IMR-90 (cell line): ENCODE results near the gene CCDC116. TPM values are rescaled to one million over a fixed set of nuclear protein-coding genes. Genes with fewer than 3 reads are reported as not detected.

Source experiments
- ATAC-seq: fragments of 200-7000 bp; cut with Tn5 transposase; 2 replicates; pipeline ENCODE4 v1.9.1; 2020; ENCODE audit warnings: low read depth, mild to moderate bottlenecking, moderate library complexity
- BruUV-seq: library from RNA; stranded (reverse); fragments of 400-500 nt; replicated peaks from 2 replicates; lab custom pipeline; 2021; lab: Mats Ljungman, UMichigan
- CTCF ChIA-PET: fragments of 300-600 bp; formaldehyde crosslinking; extraction: SDS; loops from one replicate; lab custom pipeline; 2021; ENCODE audit warnings: antibody characterized with exemption; lab: Yijun Ruan, JAX
- POLR2A ChIA-PET: fragments of 300-600 bp; sonication (Branson Sonifier 250); formaldehyde crosslinking; loops from one replicate; lab custom pipeline; 2022; ENCODE audit warnings: antibody characterized with exemption; ENCODE audit not compliant: unreplicated experiment; lab: Charles Lee
- DNase-seq: peaks from one replicate; pipeline ENCODE4 v3.0.0; 2013
- H2AFZ ChIP-seq: replicated peaks from 2 replicates; pipeline ENCODE3; 2013; ENCODE audit warnings: low read length, mild to moderate bottlenecking; ENCODE audit not compliant: poor library complexity
- H2AK5ac ChIP-seq: 2 replicates; pipeline ENCODE4 v1.6.1; 2013; ENCODE audit warnings: low read depth, low read length, inconsistent platforms
- H2AK9ac ChIP-seq: replicated peaks from 2 replicates; pipeline ENCODE3; 2013; ENCODE audit warnings: mild to moderate bottlenecking, low read depth, low read length, moderate library complexity; ENCODE audit not compliant: poor library complexity
- H2BK120ac ChIP-seq: 2 replicates; pipeline ENCODE4 v1.6.1; 2013; ENCODE audit warnings: low read depth, low read length, inconsistent platforms
- H2BK15ac ChIP-seq: 3 replicates; pipeline ENCODE4 v1.6.1; 2013; ENCODE audit warnings: low read depth, low read length, inconsistent platforms
- H2BK20ac ChIP-seq: 2 replicates; pipeline ENCODE4 v1.6.1; 2013; ENCODE audit warnings: low read depth, mild to moderate bottlenecking, inconsistent platforms, low read length, moderate library complexity
- H2BK5ac ChIP-seq: 2 replicates; pipeline ENCODE4 v1.6.1; 2013; ENCODE audit warnings: mild to moderate bottlenecking, low read depth, low read length, inconsistent platforms; ENCODE audit not compliant: poor library complexity, severe bottlenecking
- H3K14ac ChIP-seq: replicated peaks from 2 replicates; pipeline ENCODE4 v1.6.1; 2013; ENCODE audit warnings: low read depth, low read length, inconsistent platforms
- H3K18ac ChIP-seq: 2 replicates; pipeline ENCODE4 v1.6.1; 2013; ENCODE audit warnings: low read depth, low read length, control low read depth
- H3K23ac ChIP-seq: 2 replicates; pipeline ENCODE4 v1.6.1; 2013; ENCODE audit warnings: low read depth, low read length, inconsistent platforms
- H3K27ac ChIP-seq: 2 replicates; pipeline ENCODE4 v1.5.1; 2013; ENCODE audit warnings: mild to moderate bottlenecking, control low read depth, low read length; ENCODE audit not compliant: insufficient read depth
- H3K27me3 ChIP-seq: 2 replicates; pipeline ENCODE4 v1.6.1; 2013; ENCODE audit warnings: low read length; ENCODE audit not compliant: control insufficient read depth, insufficient read depth
- H3K36me3 ChIP-seq: 2 replicates; pipeline ENCODE4 v1.6.1; 2013; ENCODE audit warnings: low read length, mixed read lengths; ENCODE audit not compliant: control insufficient read depth, insufficient read depth
- H3K4ac ChIP-seq: 2 replicates; pipeline ENCODE4 v1.6.1; 2013; ENCODE audit warnings: low read depth, low read length, inconsistent platforms
- H3K4me1 ChIP-seq: 2 replicates; pipeline ENCODE4 v1.6.1; 2013; ENCODE audit warnings: low read length, mixed read lengths; ENCODE audit not compliant: control insufficient read depth, insufficient read depth
- H3K4me2 ChIP-seq: 2 replicates; pipeline ENCODE4 v1.6.1; 2013; ENCODE audit warnings: low read depth, mild to moderate bottlenecking, control low read depth, low read length, moderate library complexity
- H3K4me3 ChIP-seq: 2 replicates; pipeline ENCODE4 v1.5.1; 2013; ENCODE audit warnings: low read depth, mild to moderate bottlenecking, control low read depth, low read length, moderate library complexity; ENCODE audit not compliant: insufficient read depth
- H3K56ac ChIP-seq: 2 replicates; pipeline ENCODE4 v1.6.1; 2013; ENCODE audit warnings: low read length, inconsistent platforms; ENCODE audit not compliant: insufficient read depth; ENCODE audit errors: extremely low read depth
- H3K79me1 ChIP-seq, 2 experiments: 2 replicates each; pipeline ENCODE4 v1.6.1; 2013; ENCODE audit warnings: low read length in 2 of 2, inconsistent platforms in 1 of 2, low read depth in 1 of 2
- H3K9ac ChIP-seq: 2 replicates; pipeline ENCODE4 v1.6.1; 2013; ENCODE audit warnings: low read depth, low read length, control low read depth
- H3K9me1 ChIP-seq: 2 replicates; pipeline ENCODE4 v1.6.1; 2013; ENCODE audit warnings: low read length, inconsistent platforms; ENCODE audit not compliant: insufficient read depth
- H3K9me3 ChIP-seq: 2 replicates; pipeline ENCODE4 v1.6.1; 2013; ENCODE audit warnings: low read length; ENCODE audit not compliant: control insufficient read depth, insufficient read depth
- H4K20me1 ChIP-seq: 2 replicates; pipeline ENCODE4 v1.6.1; 2013; ENCODE audit warnings: low read length, inconsistent platforms; ENCODE audit not compliant: insufficient read depth
- H4K5ac ChIP-seq: 2 replicates; pipeline ENCODE4 v1.6.1; 2013; ENCODE audit warnings: mild to moderate bottlenecking, low read depth, low read length, control low read depth
- H4K8ac ChIP-seq, 2 experiments: 2 replicates each; pipeline ENCODE4 v1.6.1; 2013; ENCODE audit warnings: low read depth in 2 of 2, low read length in 2 of 2, control low read depth in 1 of 2, inconsistent platforms in 1 of 2
- H4K91ac ChIP-seq: 2 replicates; pipeline ENCODE4 v1.6.1; 2013; ENCODE audit warnings: low read depth, low read length, inconsistent platforms; ENCODE audit not compliant: insufficient read depth
- BHLHE40 ChIP-seq: fragments of 150-350 bp; IDR thresholded peaks from 2 replicates; pipeline ENCODE4 v1.6.1; 2016; ENCODE audit warnings: mild to moderate bottlenecking, low read depth, low read length
- CEBPB ChIP-seq: IDR thresholded peaks from 2 replicates; pipeline ENCODE4 v1.6.1; 2012; ENCODE audit warnings: low read depth, low read length, improper control_type of control experiment
- CHD1 ChIP-seq: IDR thresholded peaks from 2 replicates; pipeline ENCODE4 v1.6.1; 2012; ENCODE audit warnings: low read depth, low read length, improper control_type of control experiment
- CTCF ChIP-seq: conservative IDR thresholded peaks from 2 replicates; pipeline ENCODE4 v1.5.1; 2012; ENCODE audit warnings: mild to moderate bottlenecking, low read depth, low read length, improper control_type of control experiment
- FOS ChIP-seq: fragments of 150-350 bp; IDR thresholded peaks from 2 replicates; pipeline ENCODE4 v1.6.1; 2016; ENCODE audit warnings: low read depth, low read length
- MAFK ChIP-seq: IDR thresholded peaks from 2 replicates; pipeline ENCODE4 v1.6.1; 2012; ENCODE audit warnings: low read depth, low read length, improper control_type of control experiment
- MAZ ChIP-seq: IDR thresholded peaks from 2 replicates; pipeline ENCODE4 v1.6.1; 2012; ENCODE audit warnings: low read depth, mild to moderate bottlenecking, low read length, improper control_type of control experiment, moderate library complexity, borderline replicate concordance
- MXI1 ChIP-seq: IDR thresholded peaks from 2 replicates; pipeline ENCODE4 v1.6.1; 2012; ENCODE audit warnings: low read depth, mild to moderate bottlenecking, low read length, moderate library complexity, borderline replicate concordance
- NFE2L2 ChIP-seq: fragments of 150-350 bp; IDR thresholded peaks from 2 replicates; pipeline ENCODE4 v1.6.1; 2016; ENCODE audit warnings: low read depth, mild to moderate bottlenecking, low read length
- POLR2A ChIP-seq: IDR thresholded peaks from 2 replicates; pipeline ENCODE4 v1.6.1; 2012; ENCODE audit warnings: mild to moderate bottlenecking, low read depth, low read length
- RAD21 ChIP-seq: IDR thresholded peaks from 2 replicates; pipeline ENCODE4 v1.6.1; 2012; ENCODE audit warnings: low read length, improper control_type of control experiment
- RCOR1 ChIP-seq: IDR thresholded peaks from 2 replicates; pipeline ENCODE4 v1.6.1; 2012; ENCODE audit warnings: mild to moderate bottlenecking, low read length, improper control_type of control experiment; ENCODE audit not compliant: insufficient replicate concordance
- RFX5 ChIP-seq: IDR thresholded peaks from 2 replicates; pipeline ENCODE4 v1.8.0; 2012; ENCODE audit warnings: low read depth, mild to moderate bottlenecking, low read length, moderate library complexity
- SMC3 ChIP-seq: fragments of 150-350 bp; IDR thresholded peaks from 2 replicates; pipeline ENCODE4 v1.6.1; 2016; ENCODE audit warnings: low read depth, mild to moderate bottlenecking, antibody characterized with exemption, low read length, moderate library complexity
- WGBS, 2 experiments: methylation state at CpG; one replicate each; pipeline versions ENCODE4 v1.1.5 to v1.1.7; 2013; ENCODE audit warnings: missing lambda C conversion rate in 2 of 2; ENCODE audit not compliant: insufficient read length in 1 of 2; ENCODE audit errors: extremely low coverage in 2 of 2; 5-methylcytosine and 5-hydroxymethylcytosine counted together
- dilution Hi-C: fragments of 300-500 bp; cut with HindIII; formaldehyde crosslinking; loops from one replicate; pipeline ENCODE4 v1.14.3; 2018; ENCODE audit warnings: low sequenced_read_pairs; ENCODE audit not compliant: unreplicated experiment
- in situ Hi-C: fragments of 300-500 bp; cut with MboI; formaldehyde crosslinking; loops from 3 replicates; pipeline ENCODE4 v1.14.3; 2019; ENCODE audit warnings: low sequenced_read_pairs, inconsistent platforms, mixed read lengths
- intact Hi-C: fragments of 100-400 bp; cut with micrococcal nuclease; formaldehyde crosslinking; loops from 2 replicates; pipeline ENCODE4 v1.10.0; 2022
- polyA plus RNA-seq, 3 experiments: library from polyadenylated mRNA; depleted of rRNA; stranded (reverse); fragments of >200 nt; gene quantifications; 2 replicates each; pipeline ENCODE4 v1.2.3, GENCODE V29; 2012; ENCODE audit warnings: low replicate concordance in 1 of 3
- total RNA-seq: library from RNA; depleted of rRNA; stranded (reverse); fragments of >200 nt; gene quantifications from 2 replicates; pipeline ENCODE4 v1.2.3, GENCODE V29; 2012

Gene CCDC116
- total and polyA plus RNA-seq, 2 of the 4 experiments (the other 2 are of a cell fraction) = under 0.01 to 0.27 TPM

GRCh38 chr22:21682385-21683175 is 50.0 kb downstream of the CCDC116 start (continued):
- TF ChIP-seq FOS = no peak
- TF ChIP-seq SMC3 = no peak
- no peak for TF ChIP-seq BHLHE40
- no peak for TF ChIP-seq NFE2L2
- no peak for TF ChIP-seq RFX5
- TF ChIP-seq MXI1 = no peak

GRCh38 chr22:21683401-21683811 is 50.8 kb downstream of the CCDC116 start:
- Histone ChIP-seq H2AK5ac (no peak overlapping the region), H2BK5ac (no peak overlapping the region), H2AK9ac (no peak overlapping the region), H4K20me1 (no peaks in the 10 kb centered on the region), H2BK20ac (no peak overlapping the region), H2BK15ac (no peak overlapping the region), H3K14ac (no peak overlapping the region), H3K9me1 (peaks cover 2% of the 10 kb centered on the region; the same call in 1 of the 2 replicates), H3K4me3 (no peak overlapping the region), H4K5ac (no peak overlapping the region), H2BK120ac (no peak overlapping the region), H3K27ac (no peak overlapping the region), H3K56ac (no peak overlapping the region), H3K4me2 (no peak overlapping the region), H4K91ac (no peak overlapping the region), H3K18ac (no peak overlapping the region), H3K9ac (no peak overlapping the region), H3K79me1 (no peaks in the 10 kb centered on the region), H3K23ac (no peak overlapping the region), H3K4me1 (no peaks in the 10 kb centered on the region), H3K4ac (no peak overlapping the region), H4K8ac (no peak overlapping the region), H3K9me3 (no peaks in the 10 kb centered on the region), H3K36me3 (peaks cover 58% of the 10 kb centered on the region), H3K27me3 (no peaks in the 10 kb centered on the region), H2AFZ (no peak overlapping the region)
- intact Hi-C loops = no loop called here
- dilution Hi-C loops = no loop called here
- in situ Hi-C loops = no loop called here
- ATAC-seq (no peak), DNase-seq (no peak)
- CTCF ChIA-PET = no interaction called here
- WGBS, 2 experiments = 94% methylated on average over 2 of the region's 7 CpGs; no CpG with 5 or more reads in 1 of the 2 experiments
- POLR2A ChIA-PET = no interaction called here
- no TSS peak for BruUV-seq
- TF ChIP-seq SMC3 (no peak), BHLHE40 (no peak), FOS (no peak), RFX5 (no peak), CTCF (no peak), CHD1 (no peak), CEBPB (no peak), MXI1 (no peak), NFE2L2 (no peak), RCOR1 (no peak), MAFK (no peak), MAZ (no peak), POLR2A (no peak), RAD21 (no peak)
